Stimulated activated naive CD8-positive, alpha-beta T cell treated with anti-CD3 and anti-CD28 coated beads, Interleukin-15, amount 100 ng/mL, for 72 hours (primary cell): ENCODE results near the gene PMS1.

ENCODE experiments used
- ATAC-seq: fragments of 150-1000 bp; cut with Tn5 transposase; 2 replicates; pipeline ENCODE4 v1.10.0; 2021; ENCODE audit warnings: mild to moderate bottlenecking, moderate library complexity
- DNase-seq, 2 donors: peaks; one replicate each; pipeline ENCODE4 v3.0.0; 2021 to 2022
- H3K27ac Mint-ChIP-seq, 2 donors: one replicate each; pipeline ENCODE4 v1.8.0; 2022; ENCODE audit warnings: mild to moderate bottlenecking in 2 of 2, mixed read lengths in 2 of 2, moderate library complexity in 2 of 2
- H3K27me3 Mint-ChIP-seq: one replicate; pipeline ENCODE4 v1.8.0; 2022; ENCODE audit warnings: mixed read lengths
- H3K4me1 Mint-ChIP-seq: one replicate; pipeline ENCODE4 v1.8.0; 2022; ENCODE audit warnings: mild to moderate bottlenecking, mixed read lengths
- H3K4me3 Mint-ChIP-seq, 2 donors: one replicate each; pipeline ENCODE4 v1.8.0; 2022; ENCODE audit warnings: mild to moderate bottlenecking in 2 of 2, mixed read lengths in 2 of 2, moderate library complexity in 1 of 2
- H3K9me3 Mint-ChIP-seq, 2 donors: one replicate each; pipeline ENCODE4 v1.8.0; 2022; ENCODE audit warnings: mixed read lengths in 2 of 2

Gene PMS1

GRCh38 chr2:189797902-189798301 is 13.7 kb downstream of the PMS1 start:
- Mint-ChIP-seq H3K27me3 (no peaks in the 10 kb centered on the region), H3K4me1 (no peaks in the 10 kb centered on the region)

GRCh38 chr2:189798312-189799029 is 14.2 kb downstream of the PMS1 start:
- Mint-ChIP-seq H3K9me3 (no peaks in the 10 kb centered on the region), H3K4me1 (no peaks in the 10 kb centered on the region), H3K4me3 (no peak overlapping the region), H3K27ac (no peak overlapping the region), H3K27me3 (no peaks in the 10 kb centered on the region)
- ATAC-seq (peak; percentile 70), DNase-seq (no peak)

More at GRCh38 chr2:189797902-189798301, 13.7 kb downstream of the PMS1 start:
- DNase-seq (no peak), ATAC-seq (no peak)
- Mint-ChIP-seq H3K9me3 (no peaks in the 10 kb centered on the region), H3K4me3 (no peak overlapping the region), H3K27ac (no peak overlapping the region)

GRCh38 chr2:189799030-189799331 is 14.7 kb downstream of the PMS1 start:
- no peak overlapping the region for H3K4me3 Mint-ChIP-seq
- H3K4me1 Mint-ChIP-seq = no peaks in the 10 kb centered on the region
- no peaks in the 10 kb centered on the region for H3K27me3 Mint-ChIP-seq
- H3K27ac Mint-ChIP-seq = no peak overlapping the region
- ATAC-seq (no peak), DNase-seq (no peak)
- H3K9me3 Mint-ChIP-seq = no peaks in the 10 kb centered on the region

GRCh38 chr2:189799531-189799930 is 15.3 kb downstream of the PMS1 start:
- peak overlapping the region in 1 of 2 donors; percentile 59 for H3K27ac Mint-ChIP-seq
- H3K9me3 Mint-ChIP-seq = no peaks in the 10 kb centered on the region
- H3K4me1 Mint-ChIP-seq = no peaks in the 10 kb centered on the region
- H3K4me3 Mint-ChIP-seq = no peak overlapping the region
- no peaks in the 10 kb centered on the region for H3K27me3 Mint-ChIP-seq
- DNase-seq (no peak), ATAC-seq (no peak)

- Mint-ChIP-seq H3K9me3 (no peaks in the 10 kb centered on the region), H3K27ac (peak overlapping the region in 1 of 2 donors; percentile 30)
- peak; percentile 59 for ATAC-seq
These were observed 18.2 kb downstream of the PMS1 start for GRCh38 chr2:189802396-189802912.

GRCh38 chr2:189803431-189803830 is 19.2 kb downstream of the PMS1 start:
- DNase-seq (no peak), ATAC-seq (no peak)
- Mint-ChIP-seq H3K4me1 (no peaks in the 10 kb centered on the region), H3K27ac (no peak overlapping the region), H3K27me3 (no peaks in the 10 kb centered on the region), H3K4me3 (no peak overlapping the region), H3K9me3 (no peaks in the 10 kb centered on the region)

More at GRCh38 chr2:189802396-189802912, 18.2 kb downstream of the PMS1 start:
- Mint-ChIP-seq H3K4me1 (no peaks in the 10 kb centered on the region), H3K27me3 (no peaks in the 10 kb centered on the region), H3K4me3 (no peak overlapping the region)
- no peak for DNase-seq

- no peak for DNase-seq
- H3K4me3 Mint-ChIP-seq = peak overlapping the region in 1 of 2 donors; percentile 73
- no peaks in the 10 kb centered on the region for H3K9me3 Mint-ChIP-seq
- no peaks in the 10 kb centered on the region for H3K27me3 Mint-ChIP-seq
- peak overlapping the region in 1 of 2 donors; percentile 95 for H3K27ac Mint-ChIP-seq
- peaks cover 20% of the 10 kb centered on the region for H3K4me1 Mint-ChIP-seq
- peak; percentile 81 for ATAC-seq
These were observed 34.2 kb downstream of the PMS1 start for GRCh38 chr2:189818249-189819038.

GRCh38 chr2:189819297-189819704 is 35.1 kb downstream of the PMS1 start:
- Mint-ChIP-seq H3K4me3 (peak overlapping the region in 1 of 2 donors; percentile 73), H3K4me1 (peaks cover 20% of the 10 kb centered on the region), H3K9me3 (no peaks in the 10 kb centered on the region), H3K27me3 (no peaks in the 10 kb centered on the region), H3K27ac (peak overlapping the region in 1 of 2 donors; percentile 95)
- DNase-seq (no peak), ATAC-seq (peak; percentile 61)

GRCh38 chr2:189821953-189822748 is 37.9 kb downstream of the PMS1 start:
- H3K27ac Mint-ChIP-seq = no peak overlapping the region

GRCh38 chr2:189824694-189825396 is 40.6 kb downstream of the PMS1 start:
- H3K4me1 Mint-ChIP-seq = peaks cover 5% of the 10 kb centered on the region
- no peak for ATAC-seq
- H3K9me3 Mint-ChIP-seq = no peaks in the 10 kb centered on the region
- no peak overlapping the region for H3K27ac Mint-ChIP-seq
- no peaks in the 10 kb centered on the region for H3K27me3 Mint-ChIP-seq
- no peak for DNase-seq
- H3K4me3 Mint-ChIP-seq = no peak overlapping the region

More at GRCh38 chr2:189821953-189822748, 37.9 kb downstream of the PMS1 start:
- DNase-seq (no peak), ATAC-seq (peak; percentile 65)
- H3K27me3 Mint-ChIP-seq = no peaks in the 10 kb centered on the region
- no peaks in the 10 kb centered on the region for H3K9me3 Mint-ChIP-seq
- H3K4me3 Mint-ChIP-seq = no peak overlapping the region
- H3K4me1 Mint-ChIP-seq = peaks cover 20% of the 10 kb centered on the region

- DNase-seq (no peak), ATAC-seq (no peak)
- no peak overlapping the region for H3K4me3 Mint-ChIP-seq
- H3K27ac Mint-ChIP-seq = peak overlapping the region in 1 of 2 donors; percentile 19
- H3K4me1 Mint-ChIP-seq = peaks cover 6% of the 10 kb centered on the region
- H3K9me3 Mint-ChIP-seq = no peaks in the 10 kb centered on the region
- H3K27me3 Mint-ChIP-seq = no peaks in the 10 kb centered on the region
These were observed 41.8 kb downstream of the PMS1 start for GRCh38 chr2:189826039-189826438.

GRCh38 chr2:189829102-189829833 is 45.0 kb downstream of the PMS1 start:
- Mint-ChIP-seq H3K27me3 (no peaks in the 10 kb centered on the region), H3K4me1 (peaks cover 6% of the 10 kb centered on the region), H3K9me3 (no peaks in the 10 kb centered on the region), H3K4me3 (no peak overlapping the region), H3K27ac (no peak overlapping the region)
- no peak for ATAC-seq
- no peak for DNase-seq

- H3K27ac Mint-ChIP-seq = no peak overlapping the region
- H3K9me3 Mint-ChIP-seq = no peaks in the 10 kb centered on the region
- H3K4me3 Mint-ChIP-seq = no peak overlapping the region
- peaks cover 6% of the 10 kb centered on the region for H3K4me1 Mint-ChIP-seq
- no peak for DNase-seq
- no peaks in the 10 kb centered on the region for H3K27me3 Mint-ChIP-seq
- ATAC-seq = no peak
These were observed 46.3 kb downstream of the PMS1 start for GRCh38 chr2:189830510-189830909.

GRCh38 chr2:189834059-189834458 is 49.8 kb downstream of the PMS1 start:
- H3K4me3 Mint-ChIP-seq = no peak overlapping the region
- H3K9me3 Mint-ChIP-seq = no peaks in the 10 kb centered on the region
- H3K27me3 Mint-ChIP-seq = no peaks in the 10 kb centered on the region
- no peak for ATAC-seq
- H3K4me1 Mint-ChIP-seq = peaks cover 6% of the 10 kb centered on the region
- DNase-seq = no peak
- H3K27ac Mint-ChIP-seq = peak overlapping the region in 1 of 2 donors; percentile 53
